A549 (cell line): ENCODE data around the gene BCL2L13. TPM values are rescaled to one million over a fixed set of nuclear protein-coding genes. Genes with fewer than 3 reads are reported as not detected.

Source experiments
- ATAC-seq, 2 experiments: fragments of 200-7000 bp in 1 of 2; fragments of >200 bp in 1 of 2; cut with Nextera tagmentation in 1 of 2; cut with Tn5 transposase in 1 of 2; 3 replicates each; pipeline versions ENCODE4 v1.8.0 to v1.9.1; 2018 to 2020; ENCODE audit warnings: mild to moderate bottlenecking in 1 of 2, moderate library complexity in 1 of 2
- CTCF ChIA-PET: fragments of 300-600 bp; sonication (Branson Sonifier 250); formaldehyde crosslinking; extraction: SDS; loops from one replicate; lab custom pipeline; 2021; ENCODE audit warnings: antibody characterized with exemption, inconsistent platforms; lab: Yijun Ruan, JAX
- POLR2A ChIA-PET: fragments of 350-600 bp; formaldehyde crosslinking; extraction: SDS; loops from one replicate; lab custom pipeline; 2021; ENCODE audit warnings: antibody characterized with exemption, inconsistent platforms; lab: Yijun Ruan, JAX
- DNase-seq, 2 experiments: peaks; one replicate each; pipeline versions ENCODE4 v3.0.0 to v3.0.0-alpha.2; 2011 to 2016; ENCODE audit warnings: low read depth in 1 of 2, low spot score in 1 of 2
- FAIRE-seq: peaks from 2 replicates; lab custom pipeline; 2011; peaks lifted over from hg19 to GRCh38; lab: Jason Lieb, UNC
- H3K27ac ChIP-seq, 2 experiments: fragments of >200 bp; sonication (Bioruptor Twin); formaldehyde crosslinking; 3 replicates each; pipeline ENCODE4 v1.5.1; 2016 to 2017
- H3K4me1 ChIP-seq: fragments of >200 bp; sonication (Bioruptor Twin); formaldehyde crosslinking; 3 replicates; pipeline ENCODE4 v1.6.1; 2016
- H3K4me2 ChIP-seq: fragments of >200 bp; sonication (Bioruptor Twin); formaldehyde crosslinking; 3 replicates; pipeline ENCODE4 v1.6.1; 2016
- H3K4me3 ChIP-seq: fragments of >200 bp; sonication (Bioruptor Twin); formaldehyde crosslinking; 3 replicates; pipeline ENCODE4 v1.5.1; 2016
- H3K9me3 ChIP-seq: fragments of >200 bp; sonication (Bioruptor Twin); formaldehyde crosslinking; 3 replicates; pipeline ENCODE4 v1.6.1; 2016
- CBX8 ChIP-seq: fragments of 200-600 bp; sonication (generic); IDR thresholded peaks from 2 replicates; pipeline ENCODE4 v1.6.1; 2016
- CHD4 ChIP-seq: fragments of 200-600 bp; sonication (generic); IDR thresholded peaks from 2 replicates; pipeline ENCODE4 v1.6.1; 2016; ENCODE audit warnings: antibody characterized with exemption, mild to moderate bottlenecking, borderline replicate concordance
- E2F6 ChIP-seq: IDR thresholded peaks from 2 replicates; pipeline ENCODE4 v1.6.1; 2012; ENCODE audit warnings: low read depth, borderline replicate concordance
- EHMT2 ChIP-seq: fragments of 200-600 bp; sonication (generic); IDR thresholded peaks from 2 replicates; pipeline ENCODE4 v1.6.1; 2016; ENCODE audit warnings: antibody characterized with exemption, low read depth, mild to moderate bottlenecking, moderate library complexity
- ESRRA ChIP-seq: fragments of 150-350 bp; IDR thresholded peaks from 2 replicates; pipeline ENCODE4 v1.6.1; 2014; ENCODE audit warnings: mild to moderate bottlenecking, low read length, borderline replicate concordance
- FOSB ChIP-seq: fragments of 250-450 bp; sonication (Bioruptor Pico); IDR thresholded peaks from 2 replicates; pipeline ENCODE4 v1.5.0; 2020; ENCODE audit warnings: mild to moderate bottlenecking, moderate library complexity
- FOXS1 ChIP-seq: fragments of 250-450 bp; sonication (Bioruptor Pico); IDR thresholded peaks from 2 replicates; pipeline ENCODE4 v1.5.0; 2020; ENCODE audit warnings: mild to moderate bottlenecking, moderate library complexity
- GATA3 ChIP-seq: IDR thresholded peaks from 2 replicates; pipeline ENCODE4 v1.6.1; 2012; ENCODE audit warnings: borderline replicate concordance
- HEYL ChIP-seq: fragments of 250-450 bp; sonication (Bioruptor Pico); IDR thresholded peaks from 2 replicates; pipeline ENCODE4 v1.8.0; 2021; ENCODE audit warnings: mild to moderate bottlenecking, moderate library complexity
- MAFK ChIP-seq: fragments of 450-650 bp; IDR thresholded peaks from 2 replicates; pipeline ENCODE4 v1.6.1; 2014; ENCODE audit not compliant: partially characterized antibody
- MAZ ChIP-seq: fragments of 150-350 bp; IDR thresholded peaks from 2 replicates; pipeline ENCODE4 v1.6.1; 2014; ENCODE audit warnings: antibody characterized with exemption, low read depth, low read length, borderline replicate concordance
- NR3C1 ChIP-seq: fragments of >200 bp; sonication (Bioruptor Twin); formaldehyde crosslinking; IDR thresholded peaks from 3 replicates; pipeline ENCODE4 v1.6.1; 2017
- PBX3 ChIP-seq: IDR thresholded peaks from 2 replicates; pipeline ENCODE4 v1.6.1; 2012
- PHF8 ChIP-seq: fragments of 200-600 bp; sonication (generic); IDR thresholded peaks from 2 replicates; pipeline ENCODE4 v1.6.1; 2016; ENCODE audit warnings: low read depth, mild to moderate bottlenecking, antibody characterized with exemption, moderate library complexity, borderline replicate concordance
- POLR2AphosphoS2 ChIP-seq: conservative IDR thresholded peaks from 2 replicates; pipeline ENCODE4 v1.6.1; 2012; ENCODE audit warnings: low read length, improper control_type of control experiment, inconsistent platforms
- RAD21 ChIP-seq, 2 experiments: fragments of >200 bp in 1 of 2; sonication (Bioruptor Twin) in 1 of 2; formaldehyde crosslinking in 1 of 2; IDR thresholded peaks in 1 of 2; conservative IDR thresholded peaks in 1 of 2; 2 replicates in 1 of 2; 3 replicates in 1 of 2; pipeline ENCODE4 v1.6.1; 2012 to 2018; ENCODE audit warnings: inconsistent platforms in 1 of 2
- RFX5 ChIP-seq: fragments of 450-650 bp; IDR thresholded peaks from 2 replicates; pipeline ENCODE4 v1.7.1; 2014; ENCODE audit warnings: antibody characterized with exemption, mild to moderate bottlenecking, moderate library complexity
- RNF2 ChIP-seq: fragments of 200-600 bp; sonication (generic); IDR thresholded peaks from 2 replicates; pipeline ENCODE4 v1.6.1; 2016; ENCODE audit warnings: low read depth, mild to moderate bottlenecking, antibody characterized with exemption, moderate library complexity, borderline replicate concordance
- ZC3H11A ChIP-seq: fragments of 450-650 bp; IDR thresholded peaks from 2 replicates; pipeline ENCODE4 v1.6.1; 2014; ENCODE audit warnings: antibody characterized with exemption, mild to moderate bottlenecking
- ZSCAN20 ChIP-seq: fragments of 250-450 bp; sonication (Bioruptor Pico); IDR thresholded peaks from 2 replicates; pipeline ENCODE4 v1.8.0; 2022; ENCODE audit warnings: mild to moderate bottlenecking, moderate library complexity
- WGBS: methylation state at CpG from one replicate; pipeline ENCODE4 v1.1.6; 2017; ENCODE audit errors: missing lambda C conversion rate; 5-methylcytosine and 5-hydroxymethylcytosine counted together
- polyA plus RNA-seq, 4 experiments: library from polyadenylated mRNA; depleted of rRNA in 3 of 4; stranded (reverse); fragments of >200 nt; fragmentation: RNase III in 1 of 4; extraction: RNeasy Plus Mini Kit Qiagen cat#74134 plus additional on column Dnase treatment in 1 of 4; gene quantifications; 2 replicates in 3 of 4; 3 replicates in 1 of 4; pipeline ENCODE4 v1.2.3, GENCODE V29; 2011 to 2017
- TF ChIP-seq, protein P1 (sequence below): fragments of 450-650 bp; IDR thresholded peaks from 2 replicates; pipeline ENCODE4 v1.6.1; 2014; ENCODE audit warnings: antibody characterized with exemption
- TF ChIP-seq, protein P2 (sequence below): fragments of 150-350 bp; IDR thresholded peaks from 2 replicates; pipeline ENCODE4 v1.6.1; 2014; ENCODE audit warnings: low read depth, mild to moderate bottlenecking, low read length
- TF ChIP-seq, protein P3 (sequence below): IDR thresholded peaks from 2 replicates; pipeline ENCODE4 v1.6.1; 2012

BCL2L13 gene
- polyA plus RNA-seq, 2 of the 4 experiments (the other 2 are of a cell fraction): 36.9 to 44.9 TPM

DNA sequence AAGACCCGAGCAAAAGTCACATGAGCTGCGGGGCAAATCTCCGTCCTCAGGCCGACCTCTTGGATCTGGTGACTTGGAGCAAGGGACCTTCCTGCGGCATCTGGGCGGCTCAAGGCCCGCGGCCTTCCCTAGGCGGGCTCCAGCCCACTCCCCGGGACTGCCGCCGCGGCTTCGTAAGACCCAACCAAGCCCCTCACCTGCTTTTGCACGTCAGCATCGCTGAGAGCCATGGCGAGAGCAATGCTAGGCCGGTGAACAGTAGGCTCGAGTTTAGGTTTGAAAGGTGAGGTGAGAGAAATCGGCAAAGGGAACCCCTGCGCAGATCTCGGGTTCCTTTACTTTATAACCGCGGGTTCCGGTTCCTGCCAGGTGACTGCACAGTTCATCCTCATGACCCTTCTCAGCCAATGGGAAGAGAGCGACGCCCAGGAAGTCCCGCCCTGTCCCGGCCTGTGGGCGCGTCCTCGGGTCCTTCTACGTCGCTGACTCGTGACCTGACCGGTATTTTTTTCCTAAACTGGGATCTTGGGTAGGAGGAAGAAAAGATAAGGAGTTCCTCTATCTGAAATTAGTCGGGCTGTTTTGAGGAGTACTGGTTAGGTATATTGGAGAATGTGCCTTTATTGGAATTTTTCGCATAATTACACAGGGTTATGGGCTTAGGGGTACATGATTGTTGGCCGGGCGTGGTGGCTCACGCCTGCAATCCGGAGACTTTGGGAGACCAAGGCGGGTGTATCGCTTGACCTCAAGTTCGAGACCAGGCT is 10.0 kb upstream of the BCL2L13 start, which contains the start of gene ATP6V1E1 (continued):
- TF ChIP-seq RNF2: no peak
- TF ChIP-seq POLR2AphosphoS2: no peak
- TF ChIP-seq, protein P1, sequence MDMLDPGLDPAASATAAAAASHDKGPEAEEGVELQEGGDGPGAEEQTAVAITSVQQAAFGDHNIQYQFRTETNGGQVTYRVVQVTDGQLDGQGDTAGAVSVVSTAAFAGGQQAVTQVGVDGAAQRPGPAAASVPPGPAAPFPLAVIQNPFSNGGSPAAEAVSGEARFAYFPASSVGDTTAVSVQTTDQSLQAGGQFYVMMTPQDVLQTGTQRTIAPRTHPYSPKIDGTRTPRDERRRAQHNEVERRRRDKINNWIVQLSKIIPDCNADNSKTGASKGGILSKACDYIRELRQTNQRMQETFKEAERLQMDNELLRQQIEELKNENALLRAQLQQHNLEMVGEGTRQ: peak; percentile 94
- TF ChIP-seq HEYL: no peak
- TF ChIP-seq E2F6: no peak
- no peak for TF ChIP-seq MAFK
- no peak for TF ChIP-seq PBX3
- no peak for TF ChIP-seq CBX8
- no peak for TF ChIP-seq FOXS1
- TF ChIP-seq CHD4: no peak
- no peak for TF ChIP-seq FOSB (CRISPR knock-in tag)
- TF ChIP-seq ZC3H11A: no peak
- no peak for TF ChIP-seq RAD21 (conservative IDR thresholded peaks at IDR 0.05 in 1 of 2, IDR thresholded peaks at IDR 0.05 in 1 of 2)
- no peak for TF ChIP-seq NR3C1
- TF ChIP-seq, protein P2, sequence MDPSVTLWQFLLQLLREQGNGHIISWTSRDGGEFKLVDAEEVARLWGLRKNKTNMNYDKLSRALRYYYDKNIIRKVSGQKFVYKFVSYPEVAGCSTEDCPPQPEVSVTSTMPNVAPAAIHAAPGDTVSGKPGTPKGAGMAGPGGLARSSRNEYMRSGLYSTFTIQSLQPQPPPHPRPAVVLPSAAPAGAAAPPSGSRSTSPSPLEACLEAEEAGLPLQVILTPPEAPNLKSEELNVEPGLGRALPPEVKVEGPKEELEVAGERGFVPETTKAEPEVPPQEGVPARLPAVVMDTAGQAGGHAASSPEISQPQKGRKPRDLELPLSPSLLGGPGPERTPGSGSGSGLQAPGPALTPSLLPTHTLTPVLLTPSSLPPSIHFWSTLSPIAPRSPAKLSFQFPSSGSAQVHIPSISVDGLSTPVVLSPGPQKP: no peak
- no peak for TF ChIP-seq ESRRA

GRCh38 chr22:17629173-17629489 is 9.4 kb upstream of the BCL2L13 start:
- H3K4me2 ChIP-seq: peak overlapping the region; percentile 72
- TF ChIP-seq RFX5 (no peak), GATA3 (no peak), MAFK (no peak), EHMT2 (no peak), PHF8 (no peak), ZSCAN20 (no peak), MAZ (no peak)
- TF ChIP-seq, protein P3, sequence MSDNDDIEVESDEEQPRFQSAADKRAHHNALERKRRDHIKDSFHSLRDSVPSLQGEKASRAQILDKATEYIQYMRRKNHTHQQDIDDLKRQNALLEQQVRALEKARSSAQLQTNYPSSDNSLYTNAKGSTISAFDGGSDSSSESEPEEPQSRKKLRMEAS: no peak
- H3K9me3 ChIP-seq: no peaks in the 10 kb centered on the region
- peak overlapping the region; percentile 90 to 97 for H3K27ac ChIP-seq
- no peak for DNase-seq
- ChIA-PET POLR2A (interaction anchor here (0.6 to 0.7 kb wide), 3 partner anchors 9 to 20 kb away, joined by 3 read pairs; partner anchors contain the start of gene BCL2L13), CTCF (no interaction called here)
- H3K4me3 ChIP-seq: peak overlapping the region; percentile 96
- ATAC-seq: peak; percentile 39 to 46; a peak in 4 of 6 replicates
- 0% methylated on average over 1 of the region's 1 CpG for WGBS
- FAIRE-seq: no peak
- H3K4me1 ChIP-seq: peaks cover 19% of the 10 kb centered on the region
